Endothelial cell (in vitro differentiated cells): ENCODE data around the gene RAPGEF1. TPM values are rescaled to one million over a fixed set of nuclear protein-coding genes. Genes with fewer than 3 reads are reported as not detected.
A peak's percentile ranks its signal among the peaks of the same experiment; 100 is the strongest.

Experiments used
- DNase-seq: peaks from one replicate; pipeline ENCODE4 v3.0.0; 2021; ENCODE audit warnings: low spot score
- H3K27ac Mint-ChIP-seq: one replicate; pipeline ENCODE4 v1.8.0; 2021; ENCODE audit warnings: mixed read lengths, inconsistent platforms; ENCODE audit not compliant: unreplicated experiment
- H3K27me3 Mint-ChIP-seq: one replicate; pipeline ENCODE4 v1.8.0; 2021; ENCODE audit warnings: mild to moderate bottlenecking, moderate library complexity, mixed read lengths, inconsistent platforms; ENCODE audit not compliant: unreplicated experiment
- H3K36me3 Mint-ChIP-seq: one replicate; pipeline ENCODE4 v1.8.0; 2021; ENCODE audit warnings: mild to moderate bottlenecking, low read depth, mixed read lengths, inconsistent platforms; ENCODE audit not compliant: unreplicated experiment
- H3K4me1 Mint-ChIP-seq: one replicate; pipeline ENCODE4 v1.8.0; 2021; ENCODE audit warnings: mild to moderate bottlenecking, mixed read lengths, inconsistent platforms; ENCODE audit not compliant: unreplicated experiment
- H3K4me3 Mint-ChIP-seq: one replicate; pipeline ENCODE4 v1.8.0; 2021; ENCODE audit warnings: mild to moderate bottlenecking, mixed read lengths, inconsistent platforms; ENCODE audit not compliant: unreplicated experiment
- H3K9me3 Mint-ChIP-seq: one replicate; pipeline ENCODE4 v1.8.0; 2021; ENCODE audit warnings: mixed read lengths, inconsistent platforms; ENCODE audit not compliant: unreplicated experiment
- CTCF ChIP-seq: fragments of 200-600 bp; sonication (generic); IDR thresholded peaks from one replicate; pipeline ENCODE4 v1.5.0; 2021; ENCODE audit warnings: antibody characterized with exemption; ENCODE audit not compliant: unreplicated experiment
- total RNA-seq: library from RNA; stranded (reverse); fragmentation: NEBNext Ultra II Directional; extraction: Animal tissue kit (Norgen Biotek cat#: 25700); gene quantifications from one replicate; pipeline ENCODE4 v1.2.1, GENCODE V29; 2021; ENCODE audit not compliant: unreplicated experiment

The RAPGEF1 gene
- total RNA-seq, 1 donor from 2014 or later, result 226 TPM

DNA sequence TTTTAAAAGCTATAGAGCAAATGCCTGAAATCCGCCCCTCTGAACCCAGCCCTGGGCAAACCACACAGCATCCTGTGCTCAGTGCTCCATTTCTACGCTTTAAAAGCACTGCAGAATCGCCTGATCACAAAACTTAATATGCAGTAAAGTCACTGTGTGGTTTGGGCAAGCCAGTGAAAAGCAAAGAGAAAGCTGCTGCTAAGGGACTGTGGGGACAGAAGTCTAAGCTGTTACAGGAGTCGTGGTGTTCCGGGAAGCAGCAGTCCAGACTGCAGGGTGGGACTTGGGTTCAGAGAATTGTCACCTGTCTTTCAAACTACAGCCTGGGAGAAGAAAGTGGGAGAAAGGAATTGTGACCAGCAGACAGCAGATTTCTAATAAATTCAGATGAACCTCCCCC, 8.2 kb downstream of the RAPGEF1 start:
- Mint-ChIP-seq H3K4me1 (peaks cover 87% of the 10 kb centered on the region), H3K9me3 (no peaks in the 10 kb centered on the region), H3K27me3 (peaks cover 6% of the 10 kb centered on the region), H3K4me3 (peak overlapping the region; percentile 24), H3K27ac (peak overlapping the region; percentile 97), H3K36me3 (peaks cover 22% of the 10 kb centered on the region)
- no peak for DNase-seq
- no peak for TF ChIP-seq CTCF

DNA sequence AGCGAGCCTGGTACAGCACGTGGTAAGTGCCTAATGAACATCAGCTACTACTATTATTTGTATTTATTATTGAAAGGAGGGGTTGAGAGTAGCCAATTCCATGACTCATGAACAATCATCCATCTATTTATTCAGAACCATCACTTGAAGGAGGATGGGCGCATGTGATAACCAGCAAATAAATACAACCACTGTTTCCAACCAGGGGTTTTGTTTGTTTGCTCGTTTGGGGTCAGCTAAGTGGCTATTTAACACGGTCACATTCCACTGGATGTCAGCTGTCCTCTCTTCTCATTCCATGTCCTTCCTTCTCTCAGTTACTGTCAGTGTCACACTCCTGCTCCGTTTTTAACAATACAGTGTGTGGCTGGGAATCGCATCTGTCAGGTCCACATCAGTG, 8.6 kb downstream of the RAPGEF1 start:
- peaks cover 3% of the 10 kb centered on the region for H3K27me3 Mint-ChIP-seq
- no peak for DNase-seq
- no peak for TF ChIP-seq CTCF
- no peaks in the 10 kb centered on the region for H3K9me3 Mint-ChIP-seq
- peak overlapping the region; percentile 97 for H3K27ac Mint-ChIP-seq
- peaks cover 19% of the 10 kb centered on the region for H3K36me3 Mint-ChIP-seq
- H3K4me3 Mint-ChIP-seq, result peak overlapping the region; percentile 24
- H3K4me1 Mint-ChIP-seq, result peaks cover 83% of the 10 kb centered on the region

DNA sequence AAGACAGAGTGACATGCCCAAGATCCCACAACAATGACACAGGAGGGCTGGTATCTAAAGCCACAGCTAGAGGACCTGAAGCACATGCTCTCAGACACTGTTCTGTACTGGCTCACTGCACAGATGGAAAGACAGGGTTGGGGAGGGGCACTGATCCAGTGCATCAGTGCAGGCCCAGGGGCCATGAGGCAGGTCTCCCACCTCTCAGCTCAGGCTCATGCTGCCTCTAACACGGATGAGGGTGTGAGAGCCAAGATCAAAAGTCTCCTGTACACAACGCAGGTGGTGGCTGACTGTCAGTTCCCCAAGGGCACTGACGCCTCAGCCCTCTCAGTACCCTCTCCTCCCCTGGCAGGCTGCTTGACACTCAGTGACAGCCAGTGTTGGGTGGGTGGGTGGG, 10.9 kb downstream of the RAPGEF1 start:
- DNase-seq, result no peak
- Mint-ChIP-seq H3K9me3 (no peaks in the 10 kb centered on the region), H3K4me1 (peaks cover 71% of the 10 kb centered on the region), H3K36me3 (peaks cover 3% of the 10 kb centered on the region), H3K27me3 (peaks cover 2% of the 10 kb centered on the region), H3K4me3 (no peak overlapping the region), H3K27ac (peak overlapping the region; percentile 53)
- no peak for TF ChIP-seq CTCF

GRCh38 chr9:131728546-131728910, 11.3 kb downstream of the RAPGEF1 start:
- TF ChIP-seq CTCF, result no peak
- H3K27ac Mint-ChIP-seq, result peak overlapping the region; percentile 53

GRCh38 chr9:131727795-131728545, 11.9 kb downstream of the RAPGEF1 start:
- no peak overlapping the region for H3K27ac Mint-ChIP-seq
- peaks cover 3% of the 10 kb centered on the region for H3K36me3 Mint-ChIP-seq
- H3K27me3 Mint-ChIP-seq, result peaks cover 4% of the 10 kb centered on the region
- H3K9me3 Mint-ChIP-seq, result no peaks in the 10 kb centered on the region
- DNase-seq, result no peak
- no peak overlapping the region for H3K4me3 Mint-ChIP-seq
- H3K4me1 Mint-ChIP-seq, result peaks cover 65% of the 10 kb centered on the region
- TF ChIP-seq CTCF, result no peak

More at GRCh38 chr9:131728546-131728910, 11.3 kb downstream of the RAPGEF1 start:
- no peaks in the 10 kb centered on the region for H3K9me3 Mint-ChIP-seq
- H3K4me3 Mint-ChIP-seq, result peak overlapping the region; percentile 26
- peaks cover 3% of the 10 kb centered on the region for H3K36me3 Mint-ChIP-seq
- peaks cover 69% of the 10 kb centered on the region for H3K4me1 Mint-ChIP-seq
- DNase-seq, result no peak
- H3K27me3 Mint-ChIP-seq, result peaks cover 2% of the 10 kb centered on the region
